Upper lobe of left lung (tissue), 6 donors: ENCODE measurements around the gene NUP37. TPM values are rescaled to one million over a fixed set of nuclear protein-coding genes. Genes with fewer than 3 reads are reported as not detected.

Source experiments
- ATAC-seq, 2 donors: fragments of 200-7000 bp; cut with Tn5 transposase; one replicate each; pipeline ENCODE4 v1.9.1; 2022; ENCODE audit warnings: mild to moderate bottlenecking in 2 of 2, moderate library complexity in 2 of 2; ENCODE audit not compliant: low FRiP score in 2 of 2
- DNase-seq, 2 donors: peaks; one replicate each; pipeline ENCODE4 v3.0.0-alpha.2; 2019 to 2020
- H3K27ac ChIP-seq, 4 donors: fragments of 200-600 bp; sonication (generic); one replicate each; pipeline ENCODE4 v1.5.1; 2016 to 2019
- H3K27me3 ChIP-seq, 4 donors: fragments of 200-600 bp; sonication (generic); one replicate each; pipeline ENCODE4 v1.5.1; 2017 to 2019
- H3K36me3 ChIP-seq, 4 donors: fragments of 200-600 bp; sonication (generic); one replicate each; pipeline ENCODE4 v1.5.1; 2016 to 2019
- H3K4me1 ChIP-seq, 4 donors: fragments of 200-600 bp; sonication (generic); one replicate each; pipeline ENCODE4 v1.5.1; 2018 to 2019
- H3K4me3 ChIP-seq, 4 donors: fragments of 200-600 bp; sonication (generic); one replicate each; pipeline ENCODE4 v1.5.1; 2017 to 2019; ENCODE audit warnings: mild to moderate bottlenecking in 2 of 4, moderate library complexity in 1 of 4
- H3K9me3 ChIP-seq, 4 donors: fragments of 200-600 bp; sonication (generic); one replicate each; pipeline ENCODE4 v1.5.1; 2018 to 2019
- EP300 ChIP-seq, 4 donors: sonication (generic); formaldehyde crosslinking; IDR thresholded peaks; one replicate each; pipeline ENCODE4 v1.5.1; 2017; ENCODE audit warnings: antibody characterized with exemption in 4 of 4, control low read depth in 2 of 4
- POLR2A ChIP-seq, 4 donors: fragments of 450-650 bp; IDR thresholded peaks; one replicate each; pipeline ENCODE4 v1.5.1; 2016 to 2017; ENCODE audit warnings: antibody characterized with exemption in 4 of 4, mild to moderate bottlenecking in 2 of 4
- POLR2AphosphoS5 ChIP-seq, 2 donors: sonication (generic); formaldehyde crosslinking; IDR thresholded peaks; one replicate each; pipeline ENCODE4 v1.5.1; 2017; ENCODE audit warnings: antibody characterized with exemption in 2 of 2
- WGBS, 2 donors: methylation state at CpG; one replicate each; pipeline ENCODE4 v1.1.5; 2017 to 2018; 5-methylcytosine and 5-hydroxymethylcytosine counted together
- total RNA-seq, 6 donors: library from RNA; depleted of rRNA in 4 of 6; stranded (reverse); fragments of >200 nt in 4 of 6; gene quantifications; one replicate each; pipeline versions ENCODE4 v1.1.0 to v1.2.1, GENCODE V29; 2016 to 2021
- TF ChIP-seq, protein P1 (sequence below), 6 experiments: fragments of 450-650 bp in 4 of 6; fragments of 200-600 bp in 2 of 6; sonication (generic) in 2 of 6; IDR thresholded peaks; one replicate each; pipeline ENCODE4 v1.5.1; 2016 to 2019; ENCODE audit warnings: antibody characterized with exemption in 6 of 6
- donor health status: DM: no; HTN: no; CAD: no; lungs with moderate emphysema.
- donor health status: DM: no; HTN: yes; CAD: no; lungs with severe emphysema.

NUP37 gene
- total RNA-seq, 6 donors from 2014 or later: 2.8 to 17.9 (median 14.8) TPM

DNA sequence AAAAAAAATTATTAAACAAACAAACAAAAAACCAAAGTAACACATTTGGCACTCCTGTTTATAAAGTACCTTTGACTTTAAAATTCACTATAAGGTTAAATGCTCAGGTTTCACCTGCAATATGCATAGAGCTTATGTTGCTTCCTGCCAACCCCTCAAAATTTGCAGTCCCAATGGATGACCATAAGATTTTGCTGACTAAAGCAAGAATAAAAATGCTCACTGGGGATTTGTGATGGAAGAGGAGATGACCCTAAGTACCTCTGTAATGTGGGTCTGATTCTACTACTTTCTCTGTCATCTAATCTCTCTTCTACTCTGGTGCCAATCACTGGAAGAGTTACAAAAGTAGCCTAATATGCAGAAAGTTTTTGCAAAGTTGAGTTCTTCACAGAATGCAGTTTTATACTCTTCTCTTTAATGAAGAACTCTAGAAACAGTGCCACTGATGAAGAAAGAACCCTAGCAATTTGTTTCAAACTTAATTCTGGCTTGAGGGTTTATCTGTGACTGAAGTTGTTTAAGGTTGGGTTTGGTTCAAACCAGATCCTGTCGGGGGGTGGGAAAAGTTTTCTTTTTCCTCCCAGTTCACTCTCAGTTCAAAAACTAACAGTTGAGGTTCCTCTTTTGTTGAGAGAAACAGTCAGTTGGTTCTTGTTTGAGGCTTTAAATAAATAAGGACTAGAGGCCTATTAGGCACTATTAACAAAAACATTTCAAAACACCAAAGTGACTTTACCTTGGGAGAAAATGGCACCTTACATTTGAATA is 69.1 kb downstream of the NUP37 start:
- TF ChIP-seq POLR2A (IDR thresholded peaks at IDR 0.05): no peak
- no peak for TF ChIP-seq EP300 (IDR thresholded peaks at IDR 0.05)
- no peak for TF ChIP-seq POLR2AphosphoS5 (IDR thresholded peaks at IDR 0.05)
- TF ChIP-seq, protein P1, sequence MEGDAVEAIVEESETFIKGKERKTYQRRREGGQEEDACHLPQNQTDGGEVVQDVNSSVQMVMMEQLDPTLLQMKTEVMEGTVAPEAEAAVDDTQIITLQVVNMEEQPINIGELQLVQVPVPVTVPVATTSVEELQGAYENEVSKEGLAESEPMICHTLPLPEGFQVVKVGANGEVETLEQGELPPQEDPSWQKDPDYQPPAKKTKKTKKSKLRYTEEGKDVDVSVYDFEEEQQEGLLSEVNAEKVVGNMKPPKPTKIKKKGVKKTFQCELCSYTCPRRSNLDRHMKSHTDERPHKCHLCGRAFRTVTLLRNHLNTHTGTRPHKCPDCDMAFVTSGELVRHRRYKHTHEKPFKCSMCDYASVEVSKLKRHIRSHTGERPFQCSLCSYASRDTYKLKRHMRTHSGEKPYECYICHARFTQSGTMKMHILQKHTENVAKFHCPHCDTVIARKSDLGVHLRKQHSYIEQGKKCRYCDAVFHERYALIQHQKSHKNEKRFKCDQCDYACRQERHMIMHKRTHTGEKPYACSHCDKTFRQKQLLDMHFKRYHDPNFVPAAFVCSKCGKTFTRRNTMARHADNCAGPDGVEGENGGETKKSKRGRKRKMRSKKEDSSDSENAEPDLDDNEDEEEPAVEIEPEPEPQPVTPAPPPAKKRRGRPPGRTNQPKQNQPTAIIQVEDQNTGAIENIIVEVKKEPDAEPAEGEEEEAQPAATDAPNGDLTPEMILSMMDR (IDR thresholded peaks at IDR 0.05): no peak
- DNase-seq (no peak), ATAC-seq (no peak)
- Histone ChIP-seq H3K36me3 (peaks cover 0 to 69% (median 18%) of the 10 kb centered on the region in 4 donors), H3K4me1 (peaks cover 4 to 10% (median 6%) of the 10 kb centered on the region in 4 donors), H3K9me3 (no peaks in the 10 kb centered on the region), H3K27ac (no peak overlapping the region), H3K4me3 (no peak overlapping the region), H3K27me3 (no peaks in the 10 kb centered on the region)
- 32 to 53% methylated on average over 1 of the region's 1 CpG for WGBS, 2 donors

DNA sequence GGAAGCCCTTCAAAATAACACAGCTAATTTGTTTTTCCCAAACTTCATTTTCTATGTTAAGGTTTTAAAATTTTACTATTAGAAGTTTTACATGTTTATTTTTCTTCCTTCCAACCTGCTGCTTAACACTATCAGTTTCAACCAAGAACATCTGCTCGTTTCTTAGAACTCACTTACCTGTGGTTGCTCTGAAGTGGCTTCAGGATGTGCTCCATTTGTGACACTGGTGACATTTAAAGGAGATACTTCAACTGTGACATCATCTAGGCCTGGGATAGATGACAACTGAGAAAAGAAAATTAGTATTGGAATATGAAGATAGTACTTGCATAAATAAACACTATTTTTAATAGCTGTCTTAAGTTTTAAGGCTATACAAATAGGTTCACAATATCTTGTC is 76.0 kb downstream of the NUP37 start:
- WGBS, 2 donors: 84 to 92% methylated on average over 1 of the region's 1 CpG
- H3K27me3 ChIP-seq: no peaks in the 10 kb centered on the region
- no peaks in the 10 kb centered on the region for H3K9me3 ChIP-seq
- H3K4me1 ChIP-seq: no peaks in the 10 kb centered on the region
- DNase-seq (no peak), ATAC-seq (no peak)
- no peak overlapping the region for H3K4me3 ChIP-seq
- no peak for TF ChIP-seq POLR2AphosphoS5 (IDR thresholded peaks at IDR 0.05)
- TF ChIP-seq, protein P1 (IDR thresholded peaks at IDR 0.05): no peak
- TF ChIP-seq EP300 (IDR thresholded peaks at IDR 0.05): no peak
- H3K36me3 ChIP-seq: peaks cover 6 to 77% (median 27%) of the 10 kb centered on the region in 4 donors
- no peak overlapping the region for H3K27ac ChIP-seq

- 54 to 57% methylated on average over 3 of the region's 3 CpGs for WGBS, 2 donors
- Histone ChIP-seq H3K4me1 (no peaks in the 10 kb centered on the region), H3K36me3 (peaks cover 13 to 45% (median 22%) of the 10 kb centered on the region in 4 donors), H3K4me3 (no peak overlapping the region), H3K27me3 (no peaks in the 10 kb centered on the region), H3K27ac (no peak overlapping the region), H3K9me3 (no peaks in the 10 kb centered on the region)
- ATAC-seq: peak in 1 of 2 donors; percentile 63
- TF ChIP-seq, protein P1 (IDR thresholded peaks at IDR 0.05): no peak
- TF ChIP-seq EP300 (IDR thresholded peaks at IDR 0.05) (no peak), POLR2AphosphoS5 (IDR thresholded peaks at IDR 0.05) (no peak), POLR2A (IDR thresholded peaks at IDR 0.05) (no peak)
- no peak for DNase-seq
These were observed 85.7 kb downstream of the NUP37 start for GRCh38 chr12:102033991-102034745.

DNA sequence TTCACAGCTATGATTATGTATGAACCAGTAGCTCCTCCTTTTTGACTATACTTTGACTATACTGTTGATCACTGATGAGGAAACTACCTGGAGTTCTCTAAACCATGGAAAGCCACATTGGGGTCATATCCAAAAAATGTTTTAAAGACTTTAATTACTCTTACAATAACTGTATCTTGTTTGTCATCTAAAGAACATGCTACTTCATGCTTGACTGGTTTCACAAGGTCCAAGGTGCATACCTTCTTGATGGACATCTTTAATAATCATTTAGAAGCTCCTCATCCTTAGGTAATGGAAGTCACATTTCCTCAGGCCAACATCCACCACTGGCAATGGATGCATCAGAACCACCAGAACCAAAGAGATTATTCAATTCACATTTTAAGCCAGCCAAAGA is 88.1 kb downstream of the NUP37 start:
- H3K27me3 ChIP-seq: no peaks in the 10 kb centered on the region
- H3K27ac ChIP-seq: no peak overlapping the region
- ATAC-seq: no peak
- TF ChIP-seq POLR2A (IDR thresholded peaks at IDR 0.05) (no peak), EP300 (IDR thresholded peaks at IDR 0.05) (no peak), POLR2AphosphoS5 (IDR thresholded peaks at IDR 0.05) (no peak)
- TF ChIP-seq, protein P1 (IDR thresholded peaks at IDR 0.05): no peak
- no peak overlapping the region for H3K4me3 ChIP-seq
- H3K9me3 ChIP-seq: no peaks in the 10 kb centered on the region
- no peak for DNase-seq
- no peaks in the 10 kb centered on the region for H3K4me1 ChIP-seq
- H3K36me3 ChIP-seq: peaks cover 3 to 28% (median 6%) of the 10 kb centered on the region in 4 donors
